CD14-positive monocyte (primary cell): ENCODE data around the gene CNOT11. TPM values are rescaled to one million over a fixed set of nuclear protein-coding genes. Genes with fewer than 3 reads are reported as not detected.

Source experiments
- DNase-seq, 3 donors: peaks; one replicate each; pipeline ENCODE4 v3.0.0-alpha.2; 2011 to 2022
- H2AFZ ChIP-seq: 2 replicates; pipeline ENCODE4 v1.6.0; 2012; ENCODE audit warnings: mild to moderate bottlenecking, low read depth, low read length, inconsistent platforms; ENCODE audit not compliant: insufficient read depth, poor library complexity, severe bottlenecking
- H3K27ac ChIP-seq, 2 donors: 1 replicate in 1 of 2; 2 replicates in 1 of 2; pipeline ENCODE4 v1.5.1; 2012 to 2013; ENCODE audit warnings: low read length in 2 of 2, control low read depth in 1 of 2, inconsistent platforms in 1 of 2, low read depth in 1 of 2, mild to moderate bottlenecking in 1 of 2
- H3K27me3 ChIP-seq, 2 donors: one replicate each; pipeline versions ENCODE4 v1.6.0 to v1.6.1; 2011 to 2013; ENCODE audit warnings: low read length in 2 of 2; ENCODE audit not compliant: control insufficient read depth in 2 of 2, insufficient read depth in 2 of 2
- H3K36me3 ChIP-seq, 2 donors: replicated peaks in 1 of 2; 1 replicate in 1 of 2; 2 replicates in 1 of 2; pipeline versions ENCODE4 v1.5.1 to v1.6.1; 2012 to 2013; ENCODE audit warnings: low read length in 2 of 2, control low read depth in 1 of 2, inconsistent platforms in 1 of 2, mild to moderate bottlenecking in 1 of 2; ENCODE audit not compliant: insufficient read depth in 2 of 2, control insufficient read depth in 1 of 2
- H3K4me1 ChIP-seq, 2 donors: 1 replicate in 1 of 2; 2 replicates in 1 of 2; pipeline versions ENCODE4 v1.5.1 to v1.6.1; 2012 to 2013; ENCODE audit warnings: low read length in 2 of 2, control low read depth in 1 of 2, inconsistent platforms in 1 of 2, mild to moderate bottlenecking in 1 of 2, moderate library complexity in 1 of 2; ENCODE audit not compliant: insufficient read depth in 2 of 2, control insufficient read depth in 1 of 2
- H3K4me2 ChIP-seq: replicated peaks from 2 replicates; pipeline ENCODE3; 2012; ENCODE audit warnings: low read length, moderate library complexity, mild to moderate bottlenecking; ENCODE audit not compliant: poor library complexity, severe bottlenecking; ENCODE audit errors: extremely low read depth
- H3K4me3 ChIP-seq, 3 experiments: fragments of 200-600 bp in 1 of 3; sonication (generic) in 1 of 3; replicated peaks in 1 of 3; 1 replicate in 2 of 3; 2 replicates in 1 of 3; pipeline ENCODE4 v1.5.1; 2011 to 2013; ENCODE audit warnings: low read length in 3 of 3, mild to moderate bottlenecking in 3 of 3, control low read depth in 2 of 3, low read depth in 2 of 3, inconsistent platforms in 1 of 3, moderate library complexity in 1 of 3
- H3K79me2 ChIP-seq: 2 replicates; pipeline ENCODE4 v1.6.0; 2012; ENCODE audit warnings: mild to moderate bottlenecking, control low read depth, inconsistent platforms, low read length, moderate library complexity; ENCODE audit not compliant: insufficient read depth
- H3K9ac ChIP-seq: 2 replicates; pipeline ENCODE4 v1.6.0; 2017; ENCODE audit warnings: low read length, mild to moderate bottlenecking; ENCODE audit not compliant: insufficient read depth, poor library complexity, severe bottlenecking
- H3K9me3 ChIP-seq, 2 donors: replicated peaks in 1 of 2; 1 replicate in 1 of 2; 2 replicates in 1 of 2; pipeline versions ENCODE4 v1.5.1 to v1.6.1; 2012 to 2013; ENCODE audit warnings: low read length in 2 of 2, control low read depth in 1 of 2; ENCODE audit not compliant: control insufficient read depth in 1 of 2, insufficient read depth in 1 of 2
- H4K20me1 ChIP-seq: 2 replicates; pipeline ENCODE4 v1.6.0; 2012; ENCODE audit warnings: mild to moderate bottlenecking, low read length, control low read depth, moderate library complexity; ENCODE audit not compliant: insufficient read depth
- H3K27ac Mint-ChIP-seq, 7 donors: one replicate each; pipeline ENCODE4 v1.8.0; 2020; ENCODE audit warnings: mild to moderate bottlenecking in 7 of 7, mixed read lengths in 7 of 7, moderate library complexity in 6 of 7, inconsistent platforms in 2 of 7
- H3K27me3 Mint-ChIP-seq, 3 donors: one replicate each; pipeline ENCODE4 v1.8.0; 2021 to 2022; ENCODE audit warnings: low read depth in 3 of 3, mild to moderate bottlenecking in 3 of 3, mixed read lengths in 3 of 3, moderate library complexity in 3 of 3, inconsistent platforms in 1 of 3
- H3K36me3 Mint-ChIP-seq, 2 donors: one replicate each; pipeline ENCODE4 v1.8.0; 2020; ENCODE audit warnings: mixed read lengths in 2 of 2, inconsistent platforms in 1 of 2, mild to moderate bottlenecking in 1 of 2
- H3K4me1 Mint-ChIP-seq: one replicate; pipeline ENCODE4 v1.8.0; 2020; ENCODE audit warnings: mild to moderate bottlenecking, mixed read lengths
- H3K4me3 Mint-ChIP-seq, 2 donors: one replicate each; pipeline ENCODE4 v1.8.0; 2020; ENCODE audit warnings: mild to moderate bottlenecking in 2 of 2, mixed read lengths in 2 of 2, moderate library complexity in 1 of 2
- H3K9me3 Mint-ChIP-seq, 7 donors: one replicate each; pipeline ENCODE4 v1.8.0; 2020 to 2022; ENCODE audit warnings: mixed read lengths in 7 of 7, mild to moderate bottlenecking in 6 of 7, moderate library complexity in 6 of 7, inconsistent platforms in 2 of 7
- CTCF ChIP-seq: fragments of 200-600 bp; IDR thresholded peaks from one replicate; pipeline ENCODE4 v1.8.0; 2022; ENCODE audit warnings: antibody characterized with exemption, mild to moderate bottlenecking
- WGBS: methylation state at CpG from one replicate; pipeline ENCODE4 v1.1.5; 2013; ENCODE audit warnings: missing lambda C conversion rate; ENCODE audit not compliant: insufficient coverage; 5-methylcytosine and 5-hydroxymethylcytosine counted together
- intact Hi-C, 2 donors: fragments of 100-400 bp; cut with micrococcal nuclease; formaldehyde crosslinking; loops; one replicate each; pipeline versions ENCODE4 v1.15.0 to v1.15.1; 2023
- polyA plus RNA-seq, 3 donors: library from polyadenylated mRNA; depleted of rRNA in 1 of 3; unstranded in 2 of 3; stranded (reverse) in 1 of 3; fragments of 300-500 nt in 2 of 3; fragments of >200 nt in 1 of 3; fragmentation: Illumina TruSeq in 2 of 3; gene quantifications; 1 replicate in 2 of 3; 2 replicates in 1 of 3; pipeline ENCODE4 v1.2.3, GENCODE V29; 2012 to 2021

The CNOT11 gene
- polyA plus RNA-seq, 3 donors = 38.2 to 39.0 (median 38.4) TPM

GRCh38 chr2:101287303-101287702 is 34.6 kb downstream of the CNOT11 start:
- H3K36me3 Mint-ChIP-seq = peaks cover 77 to 87% of the 10 kb centered on the region in 2 donors
- H2AFZ ChIP-seq = no peak overlapping the region
- no peaks in the 10 kb centered on the region for H3K9me3 ChIP-seq
- H3K9ac ChIP-seq = no peak overlapping the region
- H3K9me3 Mint-ChIP-seq = no peaks in the 10 kb centered on the region
- H3K27me3 ChIP-seq = no peaks in the 10 kb centered on the region
- intact Hi-C loops = no loop called here
- H3K4me1 ChIP-seq = no peaks in the 10 kb centered on the region
- H3K27ac Mint-ChIP-seq = peak overlapping the region in 1 of 7 donors; percentile 25
- TF ChIP-seq CTCF = no peak
- 100% methylated on average over 1 of the region's 2 CpGs for WGBS
- H4K20me1 ChIP-seq = peaks cover 100% of the 10 kb centered on the region
- H3K4me3 ChIP-seq = no peak overlapping the region
- no peak overlapping the region for H3K27ac ChIP-seq
- H3K36me3 ChIP-seq = peaks cover 84 to 93% of the 10 kb centered on the region in 2 donors
- peaks cover 0 to 2% (median 0%) of the 10 kb centered on the region in 3 donors for H3K27me3 Mint-ChIP-seq
- peaks cover 2% of the 10 kb centered on the region for H3K4me1 Mint-ChIP-seq
- no peak overlapping the region for H3K4me3 Mint-ChIP-seq
- peaks cover 11% of the 10 kb centered on the region for H3K79me2 ChIP-seq
- DNase-seq = no peak
- H3K4me2 ChIP-seq = no peak overlapping the region

- Histone ChIP-seq H3K4me1 (peaks cover 6 to 11% of the 10 kb centered on the region in 2 donors), H3K36me3 (peaks cover 77 to 93% of the 10 kb centered on the region in 2 donors), H3K4me2 (no peak overlapping the region), H3K4me3 (no peak overlapping the region), H3K79me2 (peaks cover 39% of the 10 kb centered on the region), H3K9ac (no peak overlapping the region), H3K9me3 (no peaks in the 10 kb centered on the region), H4K20me1 (peaks cover 100% of the 10 kb centered on the region), H2AFZ (no peak overlapping the region), H3K27me3 (no peaks in the 10 kb centered on the region), H3K27ac (no peak overlapping the region)
- peaks cover 71 to 86% of the 10 kb centered on the region in 2 donors for H3K36me3 Mint-ChIP-seq
- peak overlapping the region in 1 of 7 donors; percentile 30 for H3K27ac Mint-ChIP-seq
- DNase-seq = no peak
- no peaks in the 10 kb centered on the region for H3K9me3 Mint-ChIP-seq
- intact Hi-C loops = no loop called here
- H3K4me1 Mint-ChIP-seq = peaks cover 17% of the 10 kb centered on the region
- TF ChIP-seq CTCF = no peak
- peaks cover 0 to 2% (median 0%) of the 10 kb centered on the region in 3 donors for H3K27me3 Mint-ChIP-seq
- no peak overlapping the region for H3K4me3 Mint-ChIP-seq
Measured at GRCh38 chr2:101290711-101291110, 38.0 kb downstream of the CNOT11 start.
